Measurements from ENCODE around the gene STK26. TPM values are rescaled to one million over a fixed set of nuclear protein-coding genes. Genes with fewer than 3 reads are reported as not detected.

STK26 gene
- total and polyA plus RNA-seq, 2 of the 4 experiments (the other 2 are of a cell fraction) = 0.17 to 0.18 TPM

GRCh38 chrX:132115792-132116191 lies 92.7 kb downstream of the STK26 start:
- H2BK5ac ChIP-seq (ENCODE audit: low read depth, low read length, poor library complexity, severe bottlenecking) = no peak overlapping the region
- H2AK5ac ChIP-seq (ENCODE audit: low read depth, low read length) = no peak overlapping the region
- H3K4me3 ChIP-seq (ENCODE audit: insufficient read depth, low read depth, low read length) = no peak overlapping the region
- CTCF ChIA-PET = no interaction called here
- ATAC-seq (ENCODE audit: low read depth) = no peak
- H3K4me2 ChIP-seq (ENCODE audit: low read depth, low read length) = no peak overlapping the region
- H2BK15ac ChIP-seq (ENCODE audit: low read depth, low read length) = no peak overlapping the region
- DNase-seq = no peak
- H2BK120ac ChIP-seq (ENCODE audit: low read depth, low read length) = no peak overlapping the region
- no peak overlapping the region for H3K9ac ChIP-seq (ENCODE audit: low read depth, low read length)
- H3K4me1 ChIP-seq (ENCODE audit: control insufficient read depth, insufficient read depth, low read length) = no peaks in the 10 kb centered on the region
- H3K18ac ChIP-seq (ENCODE audit: low read depth, low read length) = no peak overlapping the region
- no peaks in the 10 kb centered on the region for H3K9me1 ChIP-seq (ENCODE audit: insufficient read depth, low read length)
- no peaks in the 10 kb centered on the region for H3K9me3 ChIP-seq (ENCODE audit: control insufficient read depth, insufficient read depth, low read length)
- no peak overlapping the region for H2BK20ac ChIP-seq (ENCODE audit: low read depth, low read length)
- H3K27me3 ChIP-seq (ENCODE audit: control insufficient read depth, insufficient read depth, low read length) = peaks cover 5% of the 10 kb centered on the region
- dilution Hi-C loops (cut with HindIII; ENCODE audit: low sequenced_read_pairs, unreplicated experiment) (no loop called here), intact Hi-C loops (cut with micrococcal nuclease) (no loop called here), in situ Hi-C loops (cut with MboI; ENCODE audit: low sequenced_read_pairs) (no loop called here)
- H2AFZ ChIP-seq (replicated peaks; ENCODE audit: low read length, poor library complexity) = no peak overlapping the region
- no peak overlapping the region for H3K4ac ChIP-seq (ENCODE audit: low read depth, low read length)
- POLR2A ChIA-PET (ENCODE audit: unreplicated experiment) = no interaction called here
- no peak overlapping the region for H3K56ac ChIP-seq (ENCODE audit: extremely low read depth, insufficient read depth, low read length)
- H3K79me1 ChIP-seq (ENCODE audit: low read depth in 1 of 2, low read length in 2 of 2) = no peaks in the 10 kb centered on the region
- no peak overlapping the region for H3K23ac ChIP-seq (ENCODE audit: low read depth, low read length)
- H3K36me3 ChIP-seq (ENCODE audit: control insufficient read depth, insufficient read depth, low read length) = no peaks in the 10 kb centered on the region
- H4K91ac ChIP-seq (ENCODE audit: insufficient read depth, low read depth, low read length) = no peak overlapping the region
- H3K14ac ChIP-seq (replicated peaks; ENCODE audit: low read depth, low read length) = no peak overlapping the region
- H2AK9ac ChIP-seq (replicated peaks; ENCODE audit: low read depth, low read length, poor library complexity) = no peak overlapping the region
- no TSS peak for BruUV-seq (replicated peaks)
- H4K8ac ChIP-seq (ENCODE audit: low read depth in 2 of 2, low read length in 2 of 2) = no peak overlapping the region
- no peak overlapping the region for H4K5ac ChIP-seq (ENCODE audit: low read depth, low read length)
- WGBS, 2 experiments (ENCODE audit: extremely low coverage in 2 of 2, insufficient read length in 1 of 2) = 20% methylated on average over 1 of the region's 5 CpGs; no CpG with 5 or more reads in 1 of the 2 experiments
- TF ChIP-seq SMC3 (IDR thresholded peaks at IDR 0.05; ENCODE audit: low read depth, low read length) (no peak), USF2 (IDR thresholded peaks at IDR 0.05; ENCODE audit: low read depth, low read length) (no peak), RCOR1 (IDR thresholded peaks at IDR 0.05; ENCODE audit: insufficient replicate concordance, low read length) (no peak), MAFK (IDR thresholded peaks at IDR 0.05; ENCODE audit: low read depth, low read length) (no peak), MXI1 (IDR thresholded peaks at IDR 0.05; ENCODE audit: borderline replicate concordance, low read depth, low read length) (no peak), FOS (IDR thresholded peaks at IDR 0.05; ENCODE audit: low read depth, low read length) (no peak), CEBPB (IDR thresholded peaks at IDR 0.05; ENCODE audit: low read depth, low read length) (no peak), BHLHE40 (IDR thresholded peaks at IDR 0.05; ENCODE audit: low read depth, low read length) (no peak), ELK1 (IDR thresholded peaks at IDR 0.05; ENCODE audit: borderline replicate concordance, low read depth, low read length) (no peak), NFE2L2 (IDR thresholded peaks at IDR 0.05; ENCODE audit: low read depth, low read length) (no peak), POLR2A (IDR thresholded peaks at IDR 0.05; ENCODE audit: low read depth, low read length) (no peak), CHD1 (IDR thresholded peaks at IDR 0.05; ENCODE audit: low read depth, low read length) (no peak), CTCF (conservative IDR thresholded peaks at IDR 0.05; ENCODE audit: low read depth, low read length) (no peak), MAZ (IDR thresholded peaks at IDR 0.05; ENCODE audit: borderline replicate concordance, low read depth, low read length) (no peak)
- H4K20me1 ChIP-seq (ENCODE audit: insufficient read depth, low read length) = no peaks in the 10 kb centered on the region; the same call in 1 of the 2 replicates
- no peak overlapping the region for H3K27ac ChIP-seq (ENCODE audit: insufficient read depth, low read length)
